ENCODE measurements around the gene HDAC9.

HDAC9 gene

DNA sequence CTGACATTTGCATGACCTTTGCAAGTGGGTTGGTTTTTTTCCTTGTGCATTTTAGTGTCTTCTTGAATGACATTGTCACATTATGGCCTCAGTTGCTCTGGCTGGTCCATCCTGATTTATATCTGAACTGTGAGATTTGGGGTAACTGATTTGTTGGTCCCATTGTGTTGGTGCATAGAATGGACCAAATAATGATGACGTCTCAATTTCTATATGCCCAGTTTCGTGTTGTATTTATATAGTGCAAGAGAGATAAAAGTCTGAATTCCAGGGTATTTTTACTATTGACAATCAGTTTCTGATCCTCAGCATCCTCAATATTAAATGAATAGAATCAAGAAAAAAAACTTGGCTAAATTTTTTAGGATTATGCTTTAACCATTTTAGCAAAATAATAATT lies 281.8 kb downstream of the HDAC9 start:
- TF ChIP-seq REST (IDR thresholded peaks at IDR 0.05; ENCODE audit: insufficient read depth in 1 of 2, low read depth in 2 of 2, low read length in 2 of 2), result no peak
- TF ChIP-seq FOXP2 (optimal IDR thresholded peaks at IDR 0.05; ENCODE audit: borderline replicate concordance, extremely low read depth, extremely low read length, insufficient read depth), result no peak
- no peak for TF ChIP-seq POLR2AphosphoS5 (IDR thresholded peaks at IDR 0.05; ENCODE audit: low read depth, low read length)
- TF ChIP-seq SIN3A (IDR thresholded peaks at IDR 0.05; ENCODE audit: borderline replicate concordance, insufficient read depth, low read length), result no peak
- no peak for TF ChIP-seq TAF1 (IDR thresholded peaks at IDR 0.05; ENCODE audit: borderline replicate concordance, insufficient read depth, low read length)

DNA sequence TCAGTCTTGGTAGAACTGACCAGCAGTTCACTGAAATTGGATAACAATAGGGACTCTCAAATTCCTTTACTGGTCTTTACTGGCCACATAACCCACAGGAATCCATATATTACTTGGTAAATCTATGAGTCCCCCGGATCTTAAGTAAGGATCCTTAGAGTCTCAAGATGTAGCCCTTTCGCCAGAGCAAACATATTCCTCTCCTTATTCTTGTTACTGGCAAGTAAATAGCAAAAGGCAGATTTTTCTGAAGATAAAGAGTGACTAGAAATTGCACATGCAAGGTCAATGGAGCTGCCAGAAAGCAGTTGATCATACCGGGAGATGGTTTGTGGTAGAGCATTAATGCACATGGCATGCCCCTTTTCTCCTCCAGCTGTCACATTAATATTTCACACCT lies 283.0 kb downstream of the HDAC9 start:
- TF ChIP-seq SIN3A (IDR thresholded peaks at IDR 0.05; ENCODE audit: borderline replicate concordance, insufficient read depth, low read length) (no peak), FOXP2 (optimal IDR thresholded peaks at IDR 0.05; ENCODE audit: borderline replicate concordance, extremely low read depth, extremely low read length, insufficient read depth) (no peak), REST (IDR thresholded peaks at IDR 0.05; ENCODE audit: insufficient read depth in 1 of 2, low read depth in 2 of 2, low read length in 2 of 2) (no peak), TAF1 (IDR thresholded peaks at IDR 0.05; ENCODE audit: borderline replicate concordance, insufficient read depth, low read length) (no peak), POLR2AphosphoS5 (IDR thresholded peaks at IDR 0.05; ENCODE audit: low read depth, low read length) (no peak)

DNA sequence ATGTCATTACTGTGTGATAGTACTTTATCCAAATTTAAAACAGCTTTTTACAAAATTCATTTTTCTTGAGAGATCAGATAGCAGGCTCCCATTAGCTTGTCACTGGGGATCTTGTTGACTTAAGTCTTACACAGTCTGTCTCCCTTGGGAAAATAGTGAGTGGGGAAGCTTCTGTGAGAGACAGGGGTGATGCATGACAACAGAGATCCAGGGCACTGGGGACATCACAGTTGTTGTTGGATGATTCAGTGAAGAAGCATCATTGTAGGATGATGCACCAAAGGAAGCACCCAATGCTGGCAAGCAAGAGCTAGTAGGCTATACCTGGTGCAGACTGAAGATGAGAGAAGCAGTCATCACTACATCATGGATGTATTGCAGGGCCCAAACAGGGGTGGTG lies 284.7 kb downstream of the HDAC9 start:
- TF ChIP-seq POLR2AphosphoS5 (IDR thresholded peaks at IDR 0.05; ENCODE audit: low read depth, low read length), result no peak
- no peak for TF ChIP-seq TAF1 (IDR thresholded peaks at IDR 0.05; ENCODE audit: borderline replicate concordance, insufficient read depth, low read length)
- TF ChIP-seq FOXP2 (optimal IDR thresholded peaks at IDR 0.05; ENCODE audit: borderline replicate concordance, extremely low read depth, extremely low read length, insufficient read depth), result no peak

DNA sequence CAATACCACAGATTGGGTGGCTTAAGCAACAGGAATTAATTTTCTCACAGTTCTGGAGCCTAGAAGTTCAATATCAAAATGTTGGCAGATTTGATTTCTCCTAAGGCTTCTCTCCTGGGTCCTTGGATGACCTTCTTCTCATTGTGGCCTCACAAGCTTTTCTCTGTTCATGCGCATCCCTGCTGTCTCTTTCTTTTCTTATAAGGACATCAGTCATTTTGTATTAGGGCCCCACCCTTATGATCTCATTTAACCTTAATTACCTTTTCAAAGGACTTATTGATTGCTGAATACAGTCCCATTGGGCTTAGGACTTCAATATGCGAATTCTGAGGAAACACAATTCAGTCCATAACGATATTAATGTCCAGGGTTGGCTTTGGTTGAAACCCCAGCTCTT lies 285.4 kb downstream of the HDAC9 start:
- TF ChIP-seq SIN3A (IDR thresholded peaks at IDR 0.05; ENCODE audit: borderline replicate concordance, insufficient read depth, low read length) (no peak), FOXP2 (optimal IDR thresholded peaks at IDR 0.05; ENCODE audit: borderline replicate concordance, extremely low read depth, extremely low read length, insufficient read depth) (no peak), REST (IDR thresholded peaks at IDR 0.05; ENCODE audit: insufficient read depth in 1 of 2, low read depth in 2 of 2, low read length in 2 of 2) (no peak), TAF1 (IDR thresholded peaks at IDR 0.05; ENCODE audit: borderline replicate concordance, insufficient read depth, low read length) (no peak), POLR2AphosphoS5 (IDR thresholded peaks at IDR 0.05; ENCODE audit: low read depth, low read length) (no peak)

DNA sequence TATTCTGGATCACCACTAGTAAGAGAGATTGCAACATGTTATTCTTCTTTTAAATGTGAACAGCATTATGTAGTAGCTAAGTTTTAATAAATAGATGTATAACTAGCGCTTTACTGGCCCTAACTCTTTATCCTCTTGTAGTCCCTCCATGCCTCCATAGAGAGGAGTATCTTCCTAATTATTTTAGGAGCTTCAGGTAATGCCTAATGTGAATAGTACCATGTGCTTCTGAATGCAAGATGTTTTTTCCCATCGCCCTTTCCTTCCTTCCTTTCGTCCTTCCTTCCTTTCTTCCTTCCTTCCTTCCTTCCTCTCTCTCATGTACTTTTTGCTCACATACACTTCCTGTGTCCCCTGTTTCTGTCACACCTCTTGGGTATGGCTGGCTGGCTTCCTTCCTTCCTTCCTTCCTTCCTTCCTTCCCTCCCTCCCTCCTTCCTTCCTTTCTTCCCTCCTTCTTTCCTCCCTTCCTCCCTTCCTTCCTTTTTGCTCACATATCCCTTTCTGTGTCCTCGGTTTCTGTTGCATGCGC lies 290.7 kb downstream of the HDAC9 start:
- TF ChIP-seq FOXP2 (optimal IDR thresholded peaks at IDR 0.05; ENCODE audit: borderline replicate concordance, extremely low read depth, extremely low read length, insufficient read depth), result no peak
- TF ChIP-seq TAF1 (IDR thresholded peaks at IDR 0.05; ENCODE audit: borderline replicate concordance, insufficient read depth, low read length), result no peak
- TF ChIP-seq POLR2AphosphoS5 (IDR thresholded peaks at IDR 0.05; ENCODE audit: low read depth, low read length), result no peak
- TF ChIP-seq REST (IDR thresholded peaks at IDR 0.05; ENCODE audit: insufficient read depth in 1 of 2, low read depth in 2 of 2, low read length in 2 of 2), result no peak
- TF ChIP-seq SIN3A (IDR thresholded peaks at IDR 0.05; ENCODE audit: borderline replicate concordance, insufficient read depth, low read length), result no peak

All from PFSK-1 (cell line).